H1 (cell line): Measurements from ENCODE around the gene IRAG1. TPM values are rescaled to one million over a fixed set of nuclear protein-coding genes. Genes with fewer than 3 reads are reported as not detected.

ENCODE experiments used
- CTCF ChIA-PET: fragments of 300-600 bp; sonication (Branson Sonifier 250); formaldehyde crosslinking; loops from one replicate; lab custom pipeline; 2021; ENCODE audit not compliant: partially characterized antibody; lab: Charles Lee
- POLR2A ChIA-PET: fragments of 300-600 bp; sonication (Branson Sonifier 250); formaldehyde crosslinking; loops from one replicate; lab custom pipeline; 2021; ENCODE audit warnings: inconsistent platforms; ENCODE audit not compliant: partially characterized antibody; lab: Charles Lee
- DNase-seq, 2 experiments: peaks; one replicate each; pipeline versions ENCODE4 v3.0.0 to v3.0.0-alpha.2; 2010 to 2022; ENCODE audit warnings: low spot score in 2 of 2, low read depth in 1 of 2, mixed read lengths in 1 of 2
- FAIRE-seq: peaks from 2 replicates; lab custom pipeline; 2011; peaks lifted over from hg19 to GRCh38; lab: Jason Lieb, UNC
- H2AFZ ChIP-seq: 2 replicates; pipeline ENCODE4 v1.8.1; 2012; ENCODE audit warnings: low read length, inconsistent platforms
- H2AK5ac ChIP-seq: 2 replicates; pipeline ENCODE4 v1.6.1; 2013; ENCODE audit warnings: low read depth, low read length
- H2BK120ac ChIP-seq: replicated peaks from 2 replicates; pipeline ENCODE3; 2013; ENCODE audit warnings: low read depth, low read length, inconsistent platforms
- H2BK12ac ChIP-seq: 2 replicates; pipeline ENCODE4 v1.6.1; 2013; ENCODE audit warnings: low read depth, low read length
- H2BK15ac ChIP-seq: 2 replicates; pipeline ENCODE4 v1.6.1; 2013; ENCODE audit warnings: low read length
- H2BK20ac ChIP-seq: 2 replicates; pipeline ENCODE4 v1.6.1; 2013; ENCODE audit warnings: low read length
- H2BK5ac ChIP-seq: 2 replicates; pipeline ENCODE4 v1.6.1; 2013; ENCODE audit warnings: low read depth, low read length
- H3K14ac ChIP-seq: 2 replicates; pipeline ENCODE4 v1.6.1; 2013; ENCODE audit warnings: inconsistent platforms; ENCODE audit not compliant: insufficient read length
- H3K18ac ChIP-seq: 2 replicates; pipeline ENCODE4 v1.6.1; 2013; ENCODE audit warnings: low read length; ENCODE audit errors: extremely low read depth
- H3K23ac ChIP-seq: 2 replicates; pipeline ENCODE4 v1.6.1; 2013; ENCODE audit warnings: inconsistent platforms; ENCODE audit not compliant: insufficient read length
- H3K23me2 ChIP-seq: 2 replicates; pipeline ENCODE4 v1.6.1; 2013; ENCODE audit warnings: low read depth, low read length
- H3K27ac ChIP-seq: 2 replicates; pipeline ENCODE4 v1.6.1; 2011; ENCODE audit warnings: low read depth, low read length, inconsistent platforms
- H3K27me3 ChIP-seq, 4 experiments: replicated peaks in 1 of 4; 1 replicate in 1 of 4; 2 replicates in 3 of 4; pipeline versions ENCODE4 v1.6.1 to v1.8.1; 2011 to 2013; ENCODE audit warnings: low read length in 3 of 4, mild to moderate bottlenecking in 3 of 4, inconsistent platforms in 2 of 4, mixed read lengths in 2 of 4, moderate library complexity in 1 of 4; ENCODE audit not compliant: control insufficient read depth in 3 of 4, insufficient read depth in 3 of 4; ENCODE audit errors: extremely low read depth in 1 of 4
- H3K36me3 ChIP-seq, 4 experiments: 2 replicates each; pipeline versions ENCODE4 v1.6.1 to v1.8.1; 2011 to 2013; ENCODE audit warnings: mild to moderate bottlenecking in 4 of 4, low read length in 3 of 4, moderate library complexity in 2 of 4, control low read depth in 1 of 4, inconsistent platforms in 1 of 4; ENCODE audit not compliant: insufficient read depth in 4 of 4, control insufficient read depth in 2 of 4
- H3K4ac ChIP-seq: replicated peaks from 2 replicates; pipeline ENCODE3; 2013; ENCODE audit warnings: low read length, low read depth, mixed read lengths, inconsistent platforms; ENCODE audit not compliant: insufficient read length
- H3K4me1 ChIP-seq, 4 experiments: replicated peaks in 1 of 4; 1 replicate in 1 of 4; 2 replicates in 3 of 4; pipeline versions ENCODE4 v1.6.1 to v1.8.1; 2011 to 2013; ENCODE audit warnings: low read length in 3 of 4, inconsistent platforms in 2 of 4, mixed read lengths in 1 of 4; ENCODE audit not compliant: insufficient read depth in 4 of 4, control insufficient read depth in 3 of 4
- H3K4me2 ChIP-seq, 2 experiments: 2 replicates each; pipeline versions ENCODE4 v1.6.1 to v1.8.1; 2011 to 2013; ENCODE audit warnings: low read depth in 2 of 2, low read length in 2 of 2, control low read depth in 1 of 2, inconsistent platforms in 1 of 2, mild to moderate bottlenecking in 1 of 2; ENCODE audit not compliant: insufficient read depth in 1 of 2
- H3K4me3 ChIP-seq, 4 experiments: fragments of 200-600, 300-600 bp in 1 of 4; sonication (generic), shearing (Covaris generic), sonication (Bioruptor Twin) in 1 of 4; 2 replicates each; pipeline versions ENCODE4 v1.5.1 to v1.8.1; 2011 to 2016; ENCODE audit warnings: low read length in 4 of 4, low read depth in 3 of 4, control low read depth in 2 of 4, inconsistent platforms in 2 of 4, mild to moderate bottlenecking in 2 of 4, mixed read lengths in 1 of 4, moderate library complexity in 1 of 4; ENCODE audit not compliant: insufficient read depth in 2 of 4; ENCODE audit errors: extremely low read depth in 1 of 4
- H3K56ac ChIP-seq: replicated peaks from 2 replicates; pipeline ENCODE3; 2013; ENCODE audit warnings: low read depth, mild to moderate bottlenecking, mixed read lengths, low read length, inconsistent platforms; ENCODE audit not compliant: insufficient read length
- H3K79me1 ChIP-seq: 2 replicates; pipeline ENCODE4 v1.6.1; 2013; ENCODE audit warnings: low read depth, low read length, control low read depth
- H3K79me2 ChIP-seq, 2 experiments: 2 replicates each; pipeline versions ENCODE4 v1.6.1 to v1.8.1; 2012 to 2013; ENCODE audit warnings: low read length in 2 of 2, mild to moderate bottlenecking in 2 of 2, inconsistent platforms in 1 of 2; ENCODE audit not compliant: insufficient read depth in 2 of 2, control insufficient read depth in 1 of 2
- H3K9ac ChIP-seq, 4 experiments: replicated peaks in 1 of 4; 1 replicate in 1 of 4; 2 replicates in 3 of 4; pipeline versions ENCODE4 v1.6.1 to v1.8.1; 2011 to 2013; ENCODE audit warnings: low read depth in 3 of 4, low read length in 3 of 4, control low read depth in 2 of 4, mild to moderate bottlenecking in 2 of 4, moderate library complexity in 2 of 4, inconsistent platforms in 1 of 4; ENCODE audit errors: extremely low read depth in 1 of 4
- H3K9me3 ChIP-seq, 2 experiments: 2 replicates each; pipeline versions ENCODE4 v1.6.1 to v1.8.1; 2012 to 2013; ENCODE audit warnings: mild to moderate bottlenecking in 2 of 2, moderate library complexity in 2 of 2, control low read depth in 1 of 2, inconsistent platforms in 1 of 2, low read depth in 1 of 2, low read length in 1 of 2, mixed read lengths in 1 of 2; ENCODE audit not compliant: insufficient read depth in 2 of 2
- H4K20me1 ChIP-seq, 2 experiments: replicated peaks in 1 of 2; 2 replicates each; pipeline versions ENCODE3 to v1.8.1; 2011 to 2013; ENCODE audit warnings: inconsistent platforms in 2 of 2, low read length in 2 of 2, mild to moderate bottlenecking in 1 of 2; ENCODE audit not compliant: insufficient read depth in 2 of 2, control insufficient read depth in 1 of 2
- H4K5ac ChIP-seq: 2 replicates; pipeline ENCODE4 v1.6.1; 2013; ENCODE audit warnings: low read length, low read depth, mixed read lengths, inconsistent platforms; ENCODE audit not compliant: insufficient read length
- H4K8ac ChIP-seq: 2 replicates; pipeline ENCODE4 v1.8.0; 2013; ENCODE audit warnings: mild to moderate bottlenecking, moderate library complexity, low read length, inconsistent platforms; ENCODE audit not compliant: insufficient read depth; ENCODE audit errors: extremely low read depth
- H4K91ac ChIP-seq: replicated peaks from 2 replicates; pipeline ENCODE3; 2013; ENCODE audit warnings: low read length, mixed read lengths, inconsistent platforms; ENCODE audit not compliant: insufficient read length
- ATF3 ChIP-seq: IDR thresholded peaks from 2 replicates; pipeline ENCODE4 v1.6.1; 2011; ENCODE audit warnings: low read depth, mild to moderate bottlenecking, low read length; ENCODE audit not compliant: insufficient read depth
- CBX5 ChIP-seq: fragments of 300-800, 300-1000 bp; sonication (generic); IDR thresholded peaks from 2 replicates; pipeline ENCODE4 v1.7.1; 2016; ENCODE audit warnings: antibody characterized with exemption, low read length, low read depth
- CBX8 ChIP-seq: fragments of 300-800, 300-1000 bp; sonication (generic); IDR thresholded peaks from 2 replicates; pipeline ENCODE4 v1.7.1; 2016; ENCODE audit warnings: low read depth, low read length, borderline replicate concordance
- CHD2 ChIP-seq: IDR thresholded peaks from 2 replicates; pipeline ENCODE4 v1.6.1; 2012; ENCODE audit warnings: low read length, improper control_type of control experiment
- FOSL1 ChIP-seq: IDR thresholded peaks from 2 replicates; pipeline ENCODE4 v1.6.1; 2011; ENCODE audit warnings: mild to moderate bottlenecking, low read depth, low read length, moderate library complexity; ENCODE audit not compliant: insufficient read depth
- GABPA ChIP-seq: IDR thresholded peaks from 2 replicates; pipeline ENCODE4 v1.6.1; 2011; ENCODE audit warnings: mild to moderate bottlenecking, low read length, moderate library complexity, borderline replicate concordance; ENCODE audit not compliant: insufficient read depth
- PHF8 ChIP-seq: fragments of 200-600 bp; sonication (generic); conservative IDR thresholded peaks from 2 replicates; pipeline ENCODE4 v1.7.1; 2012; ENCODE audit warnings: low read depth, mild to moderate bottlenecking, inconsistent platforms, low read length, moderate library complexity
- RAD21 ChIP-seq, 2 experiments: IDR thresholded peaks in 1 of 2; conservative IDR thresholded peaks in 1 of 2; 2 replicates each; pipeline ENCODE4 v1.6.1; 2011; ENCODE audit warnings: low read depth in 2 of 2, low read length in 2 of 2, improper control_type of control experiment in 1 of 2, inconsistent platforms in 1 of 2, mild to moderate bottlenecking in 1 of 2, moderate library complexity in 1 of 2
- SAP30 ChIP-seq: fragments of 300-600 bp; sonication (generic); IDR thresholded peaks from 2 replicates; pipeline ENCODE4 v1.7.1; 2012; ENCODE audit warnings: low read length, moderate library complexity, mild to moderate bottlenecking, inconsistent platforms; ENCODE audit not compliant: insufficient read depth, insufficient replicate concordance
- SP1 ChIP-seq: IDR thresholded peaks from 2 replicates; pipeline ENCODE4 v1.6.1; 2011; ENCODE audit warnings: low read depth, low read length
- SP2 ChIP-seq: IDR thresholded peaks from 2 replicates; pipeline ENCODE4 v1.6.1; 2012; ENCODE audit warnings: mild to moderate bottlenecking, low read length, inconsistent platforms
- SRF ChIP-seq: IDR thresholded peaks from 2 replicates; pipeline ENCODE4 v1.6.1; 2011; ENCODE audit warnings: mild to moderate bottlenecking, low read depth, low read length, moderate library complexity
- WGBS, 2 experiments: shearing (Covaris generic) in 1 of 2; methylation state at CpG; one replicate each; pipeline versions ENCODE4 v1.1.6 to v1.1.7; 2013 to 2015; ENCODE audit warnings: low lambda C conversion rate in 2 of 2, mixed read lengths in 2 of 2, inconsistent platforms in 1 of 2, low coverage in 1 of 2, missing lambda C conversion rate in 1 of 2; ENCODE audit not compliant: insufficient replicate concordance in 2 of 2, insufficient coverage in 1 of 2, insufficient read length in 1 of 2; ENCODE audit errors: extremely low coverage in 1 of 2, missing lambda C conversion rate in 1 of 2; 5-methylcytosine and 5-hydroxymethylcytosine counted together
- polyA plus RNA-seq, 7 experiments: library from polyadenylated mRNA; depleted of rRNA in 3 of 7; stranded (reverse) in 5 of 7; unstranded in 2 of 7; fragments of >200 nt in 5 of 7; fragments of 200-250 nt in 2 of 7; gene quantifications; 1 replicate in 5 of 7; 2 replicates in 1 of 7; 4 replicates in 1 of 7; pipeline versions ENCODE4 v1.2.1 to v1.2.3, GENCODE V29; 2011 to 2013; ENCODE audit warnings: missing spikeins in 2 of 7, mixed read lengths in 2 of 7
- total RNA-seq: library from RNA; stranded (reverse); fragmentation: NEBNext Ultra II Directional; extraction: Animal tissue kit (Norgen Biotek cat#: 25700); gene quantifications from 2 replicates; pipeline ENCODE4 v1.2.1, GENCODE V29; 2021
- TF ChIP-seq, protein P1 (sequence below): IDR thresholded peaks from 2 replicates; pipeline ENCODE4 v1.6.1; 2012; ENCODE audit warnings: inconsistent platforms

Gene IRAG1
- total and polyA plus RNA-seq, 2 of the 8 experiments (the other 6 are each of a cell fraction or from before 2014, with no cell fraction given): 1.8 to 2.7 TPM

DNA sequence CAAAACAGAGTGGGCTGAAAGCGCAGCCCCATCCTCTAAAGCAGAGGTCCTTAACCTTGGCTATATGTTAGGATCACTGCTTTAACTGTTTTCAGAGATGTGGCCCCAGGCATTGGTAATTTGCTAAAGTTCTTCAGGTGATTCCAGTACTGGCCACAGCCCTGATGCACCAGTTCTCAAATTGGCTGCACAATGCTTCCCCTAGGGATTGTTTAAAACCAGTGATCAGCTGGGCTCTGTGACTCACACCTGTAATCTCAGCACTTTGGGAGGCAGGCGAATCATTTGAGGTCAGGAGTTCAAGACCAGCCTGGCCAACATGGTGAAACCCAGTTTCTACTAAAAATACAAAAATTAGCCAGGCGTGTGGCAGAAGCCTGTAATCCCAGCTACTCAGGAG is 8.4 kb upstream of the IRAG1 start:
- FAIRE-seq: no peak
- Histone ChIP-seq H3K79me2 (no peaks in the 10 kb centered on the region), H2BK12ac (no peak overlapping the region)
- TF ChIP-seq CBX8 (no peak), ATF3 (no peak), SP1 (no peak), SP2 (no peak), CHD2 (no peak), FOSL1 (no peak), SAP30 (no peak), RAD21 (IDR thresholded peaks at IDR 0.05 in 1 of 2, conservative IDR thresholded peaks at IDR 0.05 in 1 of 2; ENCODE audit: low read depth in 2 of 2, low read length in 2 of 2) (no peak), SRF (no peak), CBX5 (no peak), GABPA (no peak), PHF8 (no peak)
- TF ChIP-seq, protein P1, sequence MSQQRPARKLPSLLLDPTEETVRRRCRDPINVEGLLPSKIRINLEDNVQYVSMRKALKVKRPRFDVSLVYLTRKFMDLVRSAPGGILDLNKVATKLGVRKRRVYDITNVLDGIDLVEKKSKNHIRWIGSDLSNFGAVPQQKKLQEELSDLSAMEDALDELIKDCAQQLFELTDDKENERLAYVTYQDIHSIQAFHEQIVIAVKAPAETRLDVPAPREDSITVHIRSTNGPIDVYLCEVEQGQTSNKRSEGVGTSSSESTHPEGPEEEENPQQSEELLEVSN: no peak

More for the DNA sequence above, 8.4 kb upstream of the IRAG1 start:
- no peak overlapping the region for H3K4me2 ChIP-seq
- no peaks in the 10 kb centered on the region for H3K79me1 ChIP-seq
- H2AFZ ChIP-seq: no peak overlapping the region
- H3K56ac ChIP-seq: no peak overlapping the region
- H3K27me3 ChIP-seq: no peaks in the 10 kb centered on the region
- no peak overlapping the region for H3K4ac ChIP-seq
- CTCF ChIA-PET: interaction anchor here (0.9 to 1.6 kb wide), 5 partner anchors 9 to 66 kb away, joined by 3 to 5 read pairs (median 3); partner anchors contain the start of gene IRAG1
- H3K4me1 ChIP-seq: no peaks in the 10 kb centered on the region
- no peak overlapping the region for H4K5ac ChIP-seq
- no peak overlapping the region for H3K4me3 ChIP-seq
- H3K27ac ChIP-seq: no peak overlapping the region
- no peak for DNase-seq
- H2BK20ac ChIP-seq: no peak overlapping the region
- no peak overlapping the region for H3K18ac ChIP-seq
- no peak overlapping the region for H2BK15ac ChIP-seq
- H3K14ac ChIP-seq: no peak overlapping the region
- no peak overlapping the region for H2BK5ac ChIP-seq
- H4K91ac ChIP-seq: no peak overlapping the region
- H3K23me2 ChIP-seq: no peaks in the 10 kb centered on the region
- no peak overlapping the region for H3K9ac ChIP-seq
- H3K36me3 ChIP-seq: no peaks in the 10 kb centered on the region
- H4K20me1 ChIP-seq: no peaks in the 10 kb centered on the region
- H2BK120ac ChIP-seq: no peak overlapping the region
- no peak overlapping the region for H3K23ac ChIP-seq
- no peak overlapping the region for H2AK5ac ChIP-seq
- no peak overlapping the region for H4K8ac ChIP-seq
- peaks cover 7% of the 10 kb centered on the region in 2 experiments; a peak in 3 of 4 replicates for H3K9me3 ChIP-seq
- POLR2A ChIA-PET: no interaction called here
- WGBS, 2 experiments: 85% methylated on average over 3 of the region's 3 CpGs; no CpG with 5 or more reads in 1 of the 2 experiments
